Measurements from ENCODE around the gene PTPRU.

DNA sequence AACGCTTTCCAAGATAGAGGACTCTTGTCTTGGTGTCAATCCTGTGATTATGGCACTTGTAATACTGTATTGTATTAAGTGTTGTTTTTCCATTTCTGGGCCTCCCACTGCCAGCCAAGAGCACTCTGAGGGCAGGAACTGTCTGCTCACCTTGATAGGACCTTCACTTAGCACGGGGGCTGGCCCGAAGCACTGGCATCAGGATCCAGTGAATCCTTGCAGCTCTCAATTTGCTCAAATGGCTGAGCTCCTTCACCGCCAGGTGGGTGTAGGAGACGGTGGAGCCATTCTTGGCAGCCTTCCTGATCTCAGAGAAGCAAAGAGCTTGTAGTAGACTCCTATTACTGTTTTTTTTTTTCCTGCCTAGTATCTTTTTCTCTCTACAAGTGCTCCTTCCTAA is 23.3 kb upstream of the PTPRU start:
- TF ChIP-seq ZFP3 (CRISPR knock-in tag; IDR thresholded peaks at IDR 0.05) = no peak
- no peak for TF ChIP-seq RARB (CRISPR knock-in tag; IDR thresholded peaks at IDR 0.05)
- TF ChIP-seq, protein P1, sequence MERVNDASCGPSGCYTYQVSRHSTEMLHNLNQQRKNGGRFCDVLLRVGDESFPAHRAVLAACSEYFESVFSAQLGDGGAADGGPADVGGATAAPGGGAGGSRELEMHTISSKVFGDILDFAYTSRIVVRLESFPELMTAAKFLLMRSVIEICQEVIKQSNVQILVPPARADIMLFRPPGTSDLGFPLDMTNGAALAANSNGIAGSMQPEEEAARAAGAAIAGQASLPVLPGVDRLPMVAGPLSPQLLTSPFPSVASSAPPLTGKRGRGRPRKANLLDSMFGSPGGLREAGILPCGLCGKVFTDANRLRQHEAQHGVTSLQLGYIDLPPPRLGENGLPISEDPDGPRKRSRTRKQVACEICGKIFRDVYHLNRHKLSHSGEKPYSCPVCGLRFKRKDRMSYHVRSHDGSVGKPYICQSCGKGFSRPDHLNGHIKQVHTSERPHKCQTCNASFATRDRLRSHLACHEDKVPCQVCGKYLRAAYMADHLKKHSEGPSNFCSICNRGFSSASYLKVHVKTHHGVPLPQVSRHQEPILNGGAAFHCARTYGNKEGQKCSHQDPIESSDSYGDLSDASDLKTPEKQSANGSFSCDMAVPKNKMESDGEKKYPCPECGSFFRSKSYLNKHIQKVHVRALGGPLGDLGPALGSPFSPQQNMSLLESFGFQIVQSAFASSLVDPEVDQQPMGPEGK (CRISPR knock-in tag; IDR thresholded peaks at IDR 0.05; ENCODE audit: borderline replicate concordance) = no peak
- TF ChIP-seq, protein P2, sequence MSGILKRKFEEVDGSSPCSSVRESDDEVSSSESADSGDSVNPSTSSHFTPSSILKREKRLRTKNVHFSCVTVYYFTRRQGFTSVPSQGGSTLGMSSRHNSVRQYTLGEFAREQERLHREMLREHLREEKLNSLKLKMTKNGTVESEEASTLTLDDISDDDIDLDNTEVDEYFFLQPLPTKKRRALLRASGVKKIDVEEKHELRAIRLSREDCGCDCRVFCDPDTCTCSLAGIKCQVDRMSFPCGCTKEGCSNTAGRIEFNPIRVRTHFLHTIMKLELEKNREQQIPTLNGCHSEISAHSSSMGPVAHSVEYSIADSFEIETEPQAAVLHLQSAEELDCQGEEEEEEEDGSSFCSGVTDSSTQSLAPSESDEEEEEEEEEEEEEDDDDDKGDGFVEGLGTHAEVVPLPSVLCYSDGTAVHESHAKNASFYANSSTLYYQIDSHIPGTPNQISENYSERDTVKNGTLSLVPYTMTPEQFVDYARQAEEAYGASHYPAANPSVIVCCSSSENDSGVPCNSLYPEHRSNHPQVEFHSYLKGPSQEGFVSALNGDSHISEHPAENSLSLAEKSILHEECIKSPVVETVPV (CRISPR knock-in tag; IDR thresholded peaks at IDR 0.05) = no peak
- TF ChIP-seq, protein P3, sequence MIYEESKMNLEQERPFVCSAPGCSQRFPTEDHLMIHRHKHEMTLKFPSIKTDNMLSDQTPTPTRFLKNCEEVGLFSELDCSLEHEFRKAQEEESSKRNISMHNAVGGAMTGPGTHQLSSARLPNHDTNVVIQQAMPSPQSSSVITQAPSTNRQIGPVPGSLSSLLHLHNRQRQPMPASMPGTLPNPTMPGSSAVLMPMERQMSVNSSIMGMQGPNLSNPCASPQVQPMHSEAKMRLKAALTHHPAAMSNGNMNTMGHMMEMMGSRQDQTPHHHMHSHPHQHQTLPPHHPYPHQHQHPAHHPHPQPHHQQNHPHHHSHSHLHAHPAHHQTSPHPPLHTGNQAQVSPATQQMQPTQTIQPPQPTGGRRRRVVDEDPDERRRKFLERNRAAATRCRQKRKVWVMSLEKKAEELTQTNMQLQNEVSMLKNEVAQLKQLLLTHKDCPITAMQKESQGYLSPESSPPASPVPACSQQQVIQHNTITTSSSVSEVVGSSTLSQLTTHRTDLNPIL (CRISPR knock-in tag; IDR thresholded peaks at IDR 0.05; ENCODE audit: low read depth) = no peak
- TF ChIP-seq, protein P4, sequence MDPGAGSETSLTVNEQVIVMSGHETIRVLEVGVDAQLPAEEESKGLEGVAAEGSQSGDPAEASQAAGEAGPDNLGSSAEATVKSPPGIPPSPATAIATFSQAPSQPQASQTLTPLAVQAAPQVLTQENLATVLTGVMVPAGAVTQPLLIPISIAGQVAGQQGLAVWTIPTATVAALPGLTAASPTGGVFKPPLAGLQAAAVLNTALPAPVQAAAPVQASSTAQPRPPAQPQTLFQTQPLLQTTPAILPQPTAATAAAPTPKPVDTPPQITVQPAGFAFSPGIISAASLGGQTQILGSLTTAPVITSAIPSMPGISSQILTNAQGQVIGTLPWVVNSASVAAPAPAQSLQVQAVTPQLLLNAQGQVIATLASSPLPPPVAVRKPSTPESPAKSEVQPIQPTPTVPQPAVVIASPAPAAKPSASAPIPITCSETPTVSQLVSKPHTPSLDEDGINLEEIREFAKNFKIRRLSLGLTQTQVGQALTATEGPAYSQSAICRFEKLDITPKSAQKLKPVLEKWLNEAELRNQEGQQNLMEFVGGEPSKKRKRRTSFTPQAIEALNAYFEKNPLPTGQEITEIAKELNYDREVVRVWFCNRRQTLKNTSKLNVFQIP (CRISPR knock-in tag; IDR thresholded peaks at IDR 0.05; ENCODE audit: borderline replicate concordance, low read depth) = no peak
- TF ChIP-seq ARNTL (CRISPR knock-in tag; IDR thresholded peaks at IDR 0.05; ENCODE audit: borderline replicate concordance, low read depth) = no peak
- no peak for TF ChIP-seq ZFP30 (CRISPR knock-in tag; IDR thresholded peaks at IDR 0.05)
- no peak for TF ChIP-seq TOX (CRISPR knock-in tag; IDR thresholded peaks at IDR 0.05; ENCODE audit: borderline replicate concordance)
- no peak for TF ChIP-seq PPARA (CRISPR knock-in tag; IDR thresholded peaks at IDR 0.05; ENCODE audit: borderline replicate concordance)
- no peak for TF ChIP-seq TCF4 (CRISPR knock-in tag; IDR thresholded peaks at IDR 0.05; ENCODE audit: borderline replicate concordance)

All from SK-N-SH treated with all-trans-retinoic acid at 6 μM for 48 hours (cell line).